GOT3 (cell line): ENCODE results near the gene BZW1.
A peak's percentile ranks its signal among the peaks of the same experiment; 100 is the strongest.

Source experiments
- DNase-seq: peaks from one replicate; lab custom pipeline; 2025; ENCODE audit warnings: mixed read lengths; lab: John Stamatoyannopoulos, UW

The BZW1 gene

DNA sequence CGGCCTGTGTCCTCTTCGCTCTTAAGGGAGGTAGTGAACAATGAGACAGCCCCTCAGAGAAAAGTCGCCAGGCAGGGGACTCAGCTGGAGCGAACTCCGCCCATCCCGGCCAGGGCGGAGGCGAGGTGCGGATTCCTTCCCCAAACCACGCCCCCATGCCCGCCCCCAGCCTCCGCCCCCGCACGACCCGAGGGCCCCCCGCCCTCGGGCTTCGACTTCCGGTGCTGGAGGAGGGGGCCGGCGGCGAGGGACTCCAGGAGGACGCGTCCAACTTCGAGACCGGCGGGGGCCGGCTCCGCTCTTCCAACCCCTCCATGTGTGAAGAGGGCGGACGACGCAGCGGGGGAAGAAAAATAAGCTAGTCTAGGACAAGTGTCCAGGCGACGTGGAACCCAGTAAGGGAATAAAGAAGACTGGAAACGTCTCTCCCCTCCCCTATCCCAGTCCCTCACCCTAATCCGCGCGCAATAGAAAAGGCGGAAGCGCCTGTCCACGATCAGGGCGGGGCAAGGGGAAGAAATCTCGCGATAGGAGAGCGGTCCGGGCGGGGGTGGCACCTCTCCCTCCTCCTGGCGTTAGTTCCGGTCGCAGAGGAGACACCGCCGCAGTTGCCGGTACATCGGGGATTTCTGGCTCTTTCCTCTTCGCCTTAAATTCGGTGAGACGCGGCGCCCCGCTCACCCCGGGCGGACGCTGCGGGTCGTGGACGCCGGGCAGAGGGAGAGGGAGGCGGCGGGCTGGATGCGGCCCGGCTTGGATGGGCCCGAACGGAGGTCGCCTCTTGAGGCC lies at the start of gene BZW1:
Gene BZW1, plus strand, starts transcription at position 578 of the 789 bp plus-strand sequence. CDS start 1,308 bp downstream, outside the sequence.
- DNase-seq = peak; percentile 84

DNA sequence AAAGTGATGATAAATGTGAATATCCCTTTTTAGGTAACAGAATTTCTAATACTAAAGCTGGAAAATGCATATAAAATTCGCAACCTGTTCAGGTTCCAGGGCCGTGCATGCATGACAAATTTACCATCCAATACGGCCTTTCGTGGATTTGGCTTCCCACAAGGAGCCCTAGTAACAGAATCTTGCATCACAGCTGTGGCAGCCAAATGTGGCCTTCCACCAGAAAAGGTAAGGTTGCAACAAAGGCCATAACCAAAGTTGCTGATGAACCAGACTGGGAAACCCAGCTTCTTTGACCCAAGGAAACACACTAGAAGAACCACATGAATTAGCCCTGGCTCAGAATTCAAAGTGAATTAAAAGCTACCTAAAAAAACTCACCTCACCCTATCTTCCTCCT lies 49.6 kb upstream of the BZW1 start:
- no peak for DNase-seq

DNA sequence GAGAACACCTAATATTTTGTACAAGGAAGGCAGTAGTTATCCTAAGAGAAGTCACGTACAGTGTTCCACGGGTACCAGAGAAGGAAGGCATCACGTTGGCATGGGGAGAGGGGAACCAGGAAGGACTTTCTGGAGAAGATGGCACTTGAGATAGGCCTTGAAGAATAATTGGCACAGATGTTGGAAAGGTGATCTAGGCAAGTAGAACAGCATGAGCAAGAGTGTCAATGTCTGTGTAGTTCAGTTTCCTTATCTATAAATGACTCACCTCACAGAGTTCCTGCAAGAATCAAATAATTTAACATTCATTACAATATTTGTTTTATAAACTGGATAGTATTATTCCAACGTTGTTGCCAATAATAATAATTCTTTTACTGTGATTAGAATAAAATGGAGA lies 48.3 kb upstream of the BZW1 start:
- no peak for DNase-seq

DNA sequence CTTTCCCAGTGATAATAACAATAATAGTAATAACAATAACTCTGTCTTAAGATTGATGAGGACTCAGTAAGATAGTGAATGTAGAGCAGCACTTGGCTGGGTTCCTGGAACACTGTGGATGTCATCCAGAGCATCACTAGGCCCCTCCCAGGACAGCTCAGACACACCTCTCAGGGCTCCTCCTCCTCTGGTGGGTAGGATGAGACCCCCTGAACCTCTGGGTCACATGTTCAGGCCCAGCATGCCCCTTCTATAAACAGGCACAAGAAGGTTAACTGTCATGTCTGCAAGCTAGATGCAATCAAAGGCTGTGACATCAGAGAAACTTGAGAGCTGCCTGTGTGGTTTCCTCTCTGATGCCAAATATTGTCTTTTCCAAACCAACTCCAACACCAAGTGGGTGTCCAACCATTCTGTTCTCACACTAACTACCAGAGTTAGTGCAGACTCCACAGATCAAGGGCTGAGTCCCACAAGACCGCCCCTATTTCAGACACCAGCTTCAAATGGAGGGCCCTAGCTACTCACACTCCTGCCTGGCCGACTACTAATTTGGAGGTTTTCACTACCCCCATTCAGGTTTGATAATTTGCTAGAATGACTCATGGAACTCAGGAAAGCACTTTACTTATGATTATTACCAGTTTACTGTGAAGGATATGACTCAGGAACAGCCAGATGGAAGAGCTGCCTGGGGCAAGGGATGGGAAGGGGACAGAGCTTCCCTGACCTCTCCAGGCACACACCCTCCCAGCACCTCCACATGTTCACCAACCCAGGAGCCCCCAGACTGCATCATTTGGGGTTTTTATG lies 46.4 kb upstream of the BZW1 start:
- peak; percentile 46 for DNase-seq

DNA sequence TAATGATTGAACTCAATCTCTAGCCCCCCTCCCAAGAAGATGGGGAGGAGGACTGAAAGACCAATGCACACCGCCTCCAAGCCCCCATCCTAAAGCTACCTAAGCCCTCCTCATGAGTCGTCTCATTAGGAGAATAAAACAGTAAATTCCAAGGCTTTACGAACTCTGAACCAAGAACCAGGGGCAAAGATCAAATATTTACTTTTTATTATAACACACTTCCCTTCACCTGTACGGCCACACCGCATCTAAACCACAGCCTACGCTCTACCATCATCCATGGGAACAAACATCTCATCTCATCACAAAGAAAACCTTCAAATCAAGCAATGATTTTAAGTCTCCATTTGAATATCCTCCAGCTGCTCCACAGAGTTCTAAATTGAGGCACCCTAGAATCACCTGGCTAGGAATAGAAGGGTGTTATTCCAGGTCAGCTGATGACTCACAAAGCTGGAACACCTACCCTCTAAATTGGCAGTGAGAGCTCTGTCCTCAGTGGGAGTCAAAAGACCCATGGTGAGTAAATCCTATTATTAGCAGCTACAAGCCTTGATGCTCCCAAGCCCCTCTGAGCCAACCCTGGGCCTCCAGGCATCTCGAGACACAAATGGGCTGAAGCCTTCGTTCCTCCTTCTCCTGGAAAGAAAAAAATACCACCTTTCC lies 45.6 kb upstream of the BZW1 start:
- DNase-seq = no peak

DNA sequence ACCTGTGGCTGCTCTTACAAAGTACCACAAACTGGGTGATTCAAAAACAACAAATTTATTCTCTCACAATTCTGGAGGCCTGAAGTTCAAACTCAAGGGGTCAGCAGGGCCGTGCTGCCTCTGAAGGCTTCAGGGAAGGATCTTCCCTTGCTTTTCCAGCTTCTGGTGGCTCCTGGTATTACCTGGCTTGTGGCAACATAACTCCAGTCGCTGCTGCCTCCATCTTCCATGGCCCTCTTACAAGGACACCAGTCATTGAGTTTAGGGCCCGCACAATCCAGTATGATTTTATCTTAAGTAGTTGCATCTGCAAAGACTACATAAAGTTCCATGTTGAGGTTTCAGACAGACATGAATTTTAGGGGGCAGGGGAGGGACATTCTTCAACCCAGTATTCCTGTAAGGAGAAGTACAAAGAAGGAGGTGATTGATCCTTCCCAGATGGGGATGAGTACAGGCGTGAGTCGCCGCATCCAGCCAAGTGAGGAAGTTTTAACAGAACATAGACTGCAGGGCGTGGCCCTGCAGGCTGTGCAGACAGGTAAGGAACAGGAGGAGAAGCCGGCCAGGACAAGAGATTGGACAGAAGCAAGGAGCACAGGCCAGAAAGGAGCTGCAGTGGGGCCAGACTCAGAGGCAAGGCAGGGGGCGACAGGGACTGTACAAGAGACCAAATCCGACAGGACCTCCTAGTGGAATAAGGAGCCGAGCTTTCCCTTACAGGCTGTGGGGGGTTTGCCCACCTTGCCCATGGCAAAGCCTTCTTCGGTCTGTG lies 44.4 kb upstream of the BZW1 start:
- DNase-seq = no peak

DNA sequence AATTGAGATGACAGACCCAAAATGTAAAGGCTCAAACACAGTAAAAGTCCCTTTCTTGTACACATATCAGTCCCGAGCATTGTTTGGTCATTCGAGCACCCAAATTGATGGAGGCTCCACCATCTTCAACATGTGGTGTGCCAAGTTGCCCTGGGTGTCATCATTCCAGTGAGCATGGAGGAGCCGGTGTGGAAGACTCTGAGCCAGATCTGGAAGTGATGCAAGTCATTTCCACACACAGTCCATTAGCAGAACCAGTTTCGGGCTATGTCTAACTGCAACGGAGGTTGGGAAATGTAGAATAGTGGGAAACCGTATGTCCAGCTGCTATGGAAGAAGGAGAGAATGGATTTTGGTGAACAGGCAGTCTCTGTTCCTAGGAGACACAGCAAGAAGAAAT lies 40.9 kb upstream of the BZW1 start:
- no peak for DNase-seq

DNA sequence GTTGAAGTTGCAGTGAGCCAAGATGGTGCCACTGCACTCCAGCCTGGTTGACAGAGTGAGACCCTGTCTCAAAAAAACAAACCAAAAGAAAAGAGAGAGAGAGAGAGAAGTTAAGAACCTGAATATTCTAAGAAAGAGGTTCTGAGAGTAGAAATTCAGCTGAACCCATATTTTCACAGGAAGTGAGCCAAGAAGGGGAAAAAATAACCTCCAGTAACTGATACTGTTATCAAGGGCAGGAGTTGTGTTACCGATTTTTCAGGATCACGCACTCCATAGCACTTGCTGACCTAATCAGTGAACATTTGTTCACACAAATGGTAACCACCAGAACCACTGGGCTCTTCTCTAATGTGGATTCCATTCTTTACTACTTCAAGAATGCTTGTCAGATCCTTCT lies 39.1 kb upstream of the BZW1 start:
- no peak for DNase-seq

DNA sequence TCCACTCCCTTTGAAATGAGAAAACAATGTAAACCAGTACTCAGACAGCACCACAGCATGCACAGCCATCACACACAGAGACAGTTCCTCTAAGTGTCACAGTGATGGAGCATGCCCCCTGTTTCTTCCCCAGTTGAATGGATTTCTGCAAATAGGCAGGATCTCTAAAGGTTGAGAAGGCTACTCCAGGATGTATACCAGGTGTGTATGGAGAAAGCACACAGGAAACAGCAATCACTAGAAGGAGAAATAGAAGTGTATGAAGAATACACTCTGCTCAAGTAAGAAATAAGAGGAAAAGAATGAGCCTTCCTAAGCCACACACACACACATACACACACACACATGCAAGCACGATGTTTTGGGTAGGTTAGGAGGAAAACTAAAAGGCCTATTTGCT lies 38.6 kb upstream of the BZW1 start:
- no peak for DNase-seq

DNA sequence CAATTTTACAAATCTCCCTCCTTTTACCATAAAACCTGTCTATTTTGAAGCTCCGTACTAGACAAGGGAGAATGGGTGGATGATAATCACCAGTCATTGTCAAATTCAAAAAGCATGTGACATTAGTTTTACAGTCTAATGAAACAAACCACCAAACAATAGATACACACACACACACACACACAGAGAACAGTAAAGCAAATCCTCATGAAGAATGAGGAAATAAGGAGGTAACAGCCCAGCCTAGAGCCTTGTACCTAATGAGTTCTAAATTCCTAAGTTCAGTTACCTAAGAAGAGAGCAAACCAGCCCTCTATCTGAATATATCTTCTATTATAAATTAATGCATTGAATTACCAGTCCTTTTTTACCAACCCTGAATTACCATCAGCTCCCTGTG lies 36.8 kb upstream of the BZW1 start:
- DNase-seq = no peak

DNA sequence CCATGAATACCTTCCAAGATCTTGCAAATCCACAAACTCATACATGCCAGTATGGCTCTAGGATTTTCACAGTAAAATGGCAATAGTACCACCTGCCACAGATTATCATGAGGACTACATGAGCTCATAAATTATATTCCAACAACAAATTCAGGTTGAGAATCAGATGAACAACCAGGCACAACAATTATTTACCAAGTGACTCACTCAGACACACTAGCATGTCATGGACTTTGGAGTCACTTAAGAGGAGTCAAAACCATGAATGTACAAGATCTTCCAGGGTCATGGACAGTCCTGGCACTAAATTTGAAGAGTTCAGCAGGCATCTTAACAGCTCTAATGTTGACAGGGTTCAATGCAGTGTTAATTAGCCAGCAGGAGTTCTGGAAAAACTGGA lies 34.4 kb upstream of the BZW1 start:
- DNase-seq = no peak

DNA sequence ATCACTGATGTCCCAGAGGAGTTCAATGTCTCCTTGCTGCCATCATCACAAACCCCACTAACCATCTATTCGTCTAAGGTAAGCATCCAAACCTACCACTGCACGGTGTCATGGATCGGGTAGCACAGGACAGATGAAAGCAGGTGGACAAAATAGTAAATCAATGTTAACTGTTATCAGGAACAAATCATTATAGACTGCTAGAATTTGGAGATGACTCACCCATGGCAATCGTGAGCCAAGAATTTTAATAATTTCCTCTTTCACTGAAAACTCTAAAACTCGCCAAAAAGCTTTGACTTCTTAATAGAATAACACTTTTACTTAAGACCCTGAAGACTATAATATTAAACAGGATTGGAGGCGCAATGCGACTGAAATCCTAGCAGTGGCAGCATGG lies 33.7 kb upstream of the BZW1 start:
- no peak for DNase-seq

DNA sequence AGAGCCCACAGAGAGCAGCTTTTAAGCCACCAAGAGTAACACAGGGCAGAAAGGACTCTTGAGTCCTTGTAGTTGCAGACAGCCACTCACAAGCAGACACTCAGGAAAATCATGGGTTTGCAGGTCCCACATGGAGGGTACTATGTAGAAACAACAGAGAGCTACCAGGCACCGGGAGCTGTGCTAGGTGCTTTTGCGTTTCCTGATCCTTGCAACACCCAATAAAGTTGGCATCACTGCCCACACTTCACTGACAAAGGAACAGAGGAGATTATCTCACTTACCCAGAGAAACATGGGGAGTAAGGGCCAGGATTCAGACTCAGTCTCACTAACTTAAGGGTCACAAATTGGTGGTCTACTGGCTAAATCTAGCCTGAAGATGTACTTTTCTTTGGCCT lies 32.5 kb upstream of the BZW1 start:
- no peak for DNase-seq

DNA sequence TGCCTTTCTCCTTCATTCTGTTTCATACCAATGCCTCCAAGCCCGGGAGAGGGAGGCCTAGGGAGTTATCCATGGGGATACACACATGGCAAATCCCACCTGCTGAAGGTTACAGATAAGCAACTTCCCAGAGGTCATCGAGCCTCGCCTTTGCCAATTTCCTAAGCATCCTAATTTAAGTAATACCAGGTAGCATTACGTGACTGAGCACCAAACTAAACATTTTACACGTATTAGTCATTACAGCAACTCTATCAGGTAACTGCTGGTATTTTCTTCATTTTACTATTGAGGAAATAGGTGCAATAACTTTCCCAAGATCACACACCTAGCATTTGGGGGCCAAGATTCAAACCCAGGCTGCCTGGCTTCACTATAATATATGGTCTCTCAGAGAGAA lies 30.1 kb upstream of the BZW1 start:
- DNase-seq = no peak

DNA sequence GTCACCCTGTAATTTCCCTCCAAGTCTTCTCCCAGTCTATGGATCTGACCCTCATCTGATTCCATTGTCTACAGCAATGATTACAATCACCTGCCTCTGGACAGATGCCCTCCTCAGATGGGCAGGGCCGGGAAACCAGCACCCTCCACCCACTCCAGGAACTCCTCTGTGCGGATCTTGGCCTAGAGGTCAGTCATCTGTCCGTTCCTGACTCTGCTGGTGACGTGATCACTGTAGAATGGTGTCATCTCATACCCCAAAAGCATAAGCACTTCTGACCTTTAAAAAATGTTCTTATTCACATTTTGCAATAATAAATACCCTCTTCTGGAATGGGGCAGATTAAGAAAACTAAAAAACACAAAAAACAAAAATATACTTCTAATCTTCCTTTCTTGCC lies 29.5 kb upstream of the BZW1 start:
- DNase-seq = no peak

DNA sequence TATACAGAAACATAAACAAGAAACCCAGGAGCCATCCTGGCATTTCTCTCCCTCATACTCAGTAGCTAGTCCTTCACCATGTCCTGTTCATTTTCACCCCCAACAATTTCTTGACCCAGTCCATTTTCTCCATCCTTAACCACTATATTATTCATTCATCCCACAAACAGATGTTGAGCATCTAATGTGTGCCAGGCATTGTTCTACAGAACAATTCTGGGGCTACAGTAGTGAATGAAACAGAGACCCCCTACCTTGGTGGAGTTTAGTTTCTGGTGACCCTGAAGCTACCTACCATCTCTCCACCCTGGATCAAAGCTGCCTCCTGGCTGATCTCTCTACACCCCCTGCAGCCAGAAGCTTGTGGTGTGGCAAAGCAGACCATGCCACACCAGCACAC lies 27.5 kb upstream of the BZW1 start:
- no peak for DNase-seq

DNA sequence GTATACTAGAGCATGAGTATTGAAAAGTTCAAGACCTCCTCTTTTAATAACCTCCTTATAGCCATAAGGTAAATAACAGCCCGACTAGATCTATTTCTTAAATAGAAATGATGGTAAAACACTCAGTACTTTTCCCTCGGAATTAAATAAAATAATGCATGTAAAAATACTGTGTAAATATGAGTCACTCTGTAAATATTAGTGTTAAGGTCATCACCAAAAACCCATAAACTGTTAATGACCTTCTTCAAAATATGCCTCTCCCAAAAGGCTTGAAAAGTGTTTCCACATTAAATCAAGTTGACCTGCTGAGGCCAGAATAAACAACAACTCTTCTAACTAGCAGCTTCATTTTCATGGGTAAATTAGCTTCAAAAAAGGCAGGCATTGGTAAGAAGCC lies 25.3 kb upstream of the BZW1 start:
- DNase-seq = no peak

DNA sequence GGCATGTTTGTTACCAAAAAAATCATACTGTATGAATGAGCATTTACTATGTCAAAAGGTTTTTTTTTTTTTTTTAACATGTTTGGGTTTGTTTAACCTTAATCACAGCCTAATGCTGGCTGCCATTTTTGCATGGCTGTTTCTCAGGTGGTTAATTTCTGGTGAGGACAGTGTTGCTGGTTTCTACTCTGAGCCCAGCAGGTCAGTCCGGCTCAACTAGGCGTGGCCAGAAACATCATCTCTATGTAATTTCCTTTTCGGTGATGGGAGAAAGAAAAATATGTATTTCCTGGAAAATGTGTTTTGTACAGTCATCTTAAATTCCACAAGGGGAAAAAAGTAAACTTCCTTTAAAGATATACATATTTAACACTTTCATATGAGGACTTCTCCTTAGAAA lies 24.9 kb upstream of the BZW1 start:
- DNase-seq = no peak

DNA sequence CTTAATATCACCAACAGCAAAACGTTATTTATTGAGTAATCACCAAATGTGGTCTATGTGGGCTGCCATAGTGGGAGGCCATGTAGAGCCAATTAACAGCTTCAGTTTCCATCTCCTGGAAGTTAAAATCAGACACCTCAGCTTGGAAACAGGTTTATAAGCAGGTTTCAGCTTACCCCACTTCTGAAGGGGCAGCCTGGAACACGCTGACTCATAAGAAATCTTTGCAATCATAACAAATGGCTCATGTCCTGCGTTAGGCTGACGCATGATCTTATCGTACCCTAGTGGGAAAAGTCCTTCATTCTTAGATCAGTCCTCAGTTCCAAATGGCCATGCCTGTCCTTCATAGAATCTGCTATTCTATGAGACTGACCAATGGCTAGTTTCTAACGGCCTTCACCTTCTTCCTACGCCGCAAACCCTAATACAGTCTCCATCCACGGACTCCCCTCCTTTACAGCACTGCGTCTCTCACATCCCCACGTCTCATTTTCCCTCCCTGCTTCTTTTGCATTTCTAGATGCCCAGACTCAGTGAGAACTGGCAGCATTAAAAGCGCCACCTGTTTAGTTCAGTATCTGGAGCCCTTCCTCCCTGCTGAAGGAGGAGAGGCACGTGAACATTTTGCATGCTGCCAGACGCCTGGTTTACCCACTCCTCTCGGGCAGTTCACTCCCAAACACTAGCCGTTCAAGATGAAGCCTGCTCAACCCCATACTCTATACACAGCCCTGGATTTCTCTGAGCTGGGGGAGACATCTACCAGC lies 24.2 kb upstream of the BZW1 start:
- DNase-seq = no peak

DNA sequence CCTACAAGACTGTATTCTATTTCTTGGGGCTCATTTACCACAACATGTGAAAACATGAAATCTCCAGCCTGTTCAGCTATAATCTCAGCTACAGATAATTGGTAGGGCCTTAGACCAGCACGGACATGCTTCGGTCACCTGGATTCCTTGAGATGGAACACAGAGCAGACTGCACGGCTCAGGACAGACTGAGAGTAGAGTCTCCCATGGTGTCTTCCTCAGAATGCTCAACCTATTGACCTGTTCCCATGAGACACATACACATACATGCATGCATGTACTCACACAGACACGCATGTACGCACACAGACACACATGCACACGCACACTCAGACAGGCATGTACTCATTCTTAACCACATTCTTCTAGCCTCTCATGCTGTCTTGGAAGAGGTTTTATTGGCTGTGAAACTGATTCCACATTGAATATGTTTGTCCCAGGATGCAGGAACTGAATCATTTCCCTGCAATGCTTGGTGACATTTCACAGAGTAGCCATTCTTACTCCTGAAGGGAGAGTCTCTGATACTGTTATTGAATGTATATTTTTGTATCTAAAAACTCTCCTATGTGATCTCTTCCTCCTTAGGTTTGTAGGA lies 23.5 kb upstream of the BZW1 start:
- no peak for DNase-seq

DNA sequence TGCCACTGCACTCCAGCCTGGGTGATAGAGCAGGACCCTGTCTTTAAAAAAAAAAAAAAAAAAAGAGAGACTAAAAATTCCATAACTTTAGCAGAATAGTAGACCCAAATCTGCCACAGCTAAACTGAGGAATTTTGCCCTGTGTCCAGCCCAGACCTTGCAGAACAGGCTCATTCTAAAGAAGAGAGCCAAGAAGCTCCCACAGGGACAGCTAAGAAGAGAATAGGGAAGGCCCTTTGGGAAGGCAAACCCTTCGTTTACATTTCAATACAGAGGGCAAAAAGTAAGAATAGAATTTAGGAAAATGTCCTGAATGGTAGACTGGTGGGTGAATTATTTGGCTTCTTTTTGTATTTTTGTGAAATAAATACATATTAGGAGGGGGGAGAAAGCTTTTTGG lies 21.5 kb upstream of the BZW1 start:
- DNase-seq = no peak
